Body of pancreas (tissue), 4 donors: Measurements from ENCODE around the gene NBDY. TPM values are rescaled to one million over a fixed set of nuclear protein-coding genes. Genes with fewer than 3 reads are reported as not detected.

Source experiments
- ATAC-seq: fragments of 150-250 bp; one replicate; pipeline ENCODE4 v1.9.1; 2016
- DNase-seq, 4 donors: peaks; one replicate each; pipeline ENCODE4 v3.0.0-alpha.2; 2019
- H3K27ac ChIP-seq, 4 donors: fragments of 200-600 bp; sonication (generic); 1 replicate in 3 of 4; 2 replicates in 1 of 4; pipeline versions ENCODE4 v1.5.1 to v1.6.1; 2016 to 2019; ENCODE audit warnings: mild to moderate bottlenecking in 1 of 4, mixed read lengths in 1 of 4, moderate library complexity in 1 of 4
- H3K27me3 ChIP-seq, 2 donors: fragments of 200-600 bp; sonication (generic); one replicate each; pipeline ENCODE4 v1.6.0; 2016; ENCODE audit warnings: mild to moderate bottlenecking in 1 of 2
- H3K36me3 ChIP-seq, 2 donors: fragments of 200-600 bp; sonication (generic); replicated peaks in 1 of 2; 2 replicates each; pipeline ENCODE4 v1.5.1; 2016; ENCODE audit warnings: low read depth in 2 of 2; ENCODE audit not compliant: insufficient read depth in 1 of 2
- H3K4me1 ChIP-seq: fragments of 200-600 bp; sonication (generic); one replicate; pipeline ENCODE4 v1.6.0; 2016
- H3K4me3 ChIP-seq, 2 donors: fragments of 200-600 bp; sonication (generic); 1 replicate in 1 of 2; 2 replicates in 1 of 2; pipeline ENCODE4 v1.5.1; 2016 to 2019
- H3K9me3 ChIP-seq, 3 donors: fragments of 200-600 bp; sonication (generic); 1 replicate in 2 of 3; 2 replicates in 1 of 3; pipeline ENCODE4 v1.5.1; 2016
- CTCF ChIP-seq, 7 experiments: fragments of 450-650 bp in 4 of 7; fragments of 200-600 bp in 3 of 7; sonication (generic) in 3 of 7; IDR thresholded peaks; one replicate each; pipeline ENCODE4 v1.5.1; 2016 to 2019; ENCODE audit warnings: antibody characterized with exemption in 7 of 7
- POLR2A ChIP-seq, 3 donors: fragments of 450-650 bp; IDR thresholded peaks; one replicate each; pipeline ENCODE4 v1.6.1; 2016; ENCODE audit warnings: antibody characterized with exemption in 3 of 3, mild to moderate bottlenecking in 2 of 3
- WGBS, 2 donors: methylation state at CpG; one replicate each; pipeline ENCODE4 v1.1.5; 2017; 5-methylcytosine and 5-hydroxymethylcytosine counted together
- intact Hi-C: fragments of 100-400 bp; cut with DNase I; formaldehyde crosslinking; loops from one replicate; pipeline ENCODE4 v1.15.1; 2023
- total RNA-seq, 2 donors: library from RNA; depleted of rRNA; stranded (reverse); fragments of >200 nt; gene quantifications; one replicate each; pipeline ENCODE4 v1.1.0, GENCODE V29; 2016

NBDY gene
- total RNA-seq, 2 donors from 2014 or later = 3.6 to 12.2 TPM

- Histone ChIP-seq H3K27ac (no peak overlapping the region), H3K27me3 (no peaks in the 10 kb centered on the region), H3K9me3 (no peaks in the 10 kb centered on the region), H3K4me1 (no peaks in the 10 kb centered on the region), H3K36me3 (no peaks in the 10 kb centered on the region), H3K4me3 (no peak overlapping the region)
- ATAC-seq (no peak), DNase-seq (no peak)
- WGBS, 2 donors = 70 to 84% methylated on average over 9 of the region's 9 CpGs
- no peak for TF ChIP-seq POLR2A (IDR thresholded peaks at IDR 0.05)
- TF ChIP-seq CTCF (IDR thresholded peaks at IDR 0.05) = no peak
- intact Hi-C loops = no loop called here
Observed at GRCh38 chrX:56853436-56853835, 124.4 kb downstream of the NBDY start.

GRCh38 chrX:56857042-56857441 lies 128.0 kb downstream of the NBDY start:
- Histone ChIP-seq H3K27ac (no peak overlapping the region), H3K9me3 (no peaks in the 10 kb centered on the region), H3K4me3 (no peak overlapping the region), H3K36me3 (no peaks in the 10 kb centered on the region), H3K4me1 (no peaks in the 10 kb centered on the region), H3K27me3 (no peaks in the 10 kb centered on the region)
- intact Hi-C loops = no loop called here
- DNase-seq = no peak
- WGBS, 2 donors = 88% methylated on average over 1 of the region's 1 CpG; no CpG with 5 or more reads in 1 of the 2 donors
- ATAC-seq = no peak
- TF ChIP-seq CTCF (IDR thresholded peaks at IDR 0.05) (no peak), POLR2A (IDR thresholded peaks at IDR 0.05) (no peak)

GRCh38 chrX:56860888-56861287 lies 131.8 kb downstream of the NBDY start:
- H3K9me3 ChIP-seq = no peaks in the 10 kb centered on the region

More at GRCh38 chrX:56860888-56861287, 131.8 kb downstream of the NBDY start:
- DNase-seq = no peak
- no peak overlapping the region for H3K27ac ChIP-seq
- no peaks in the 10 kb centered on the region for H3K36me3 ChIP-seq
- no peaks in the 10 kb centered on the region for H3K27me3 ChIP-seq
- no peak overlapping the region for H3K4me3 ChIP-seq
- ATAC-seq = no peak
- H3K4me1 ChIP-seq = no peaks in the 10 kb centered on the region
- intact Hi-C loops = no loop called here
- WGBS, 2 donors = 57 to 73% methylated on average over 2 of the region's 2 CpGs
- no peak for TF ChIP-seq POLR2A (IDR thresholded peaks at IDR 0.05)

Other genes with a start within 250 kb of the NBDY start
- 1 to 10 TPM; 7.9 to 8.6 TPM for gene UBQLN2, start 165.6 kb upstream of the NBDY start, total RNA-seq